GM19023 (cell line): Measurements from ENCODE around the gene MAP3K7CL.

Experiments
- ATAC-seq: cut with Tn5 transposase; IDR thresholded peaks from one replicate; pipeline ENCODE4 v1.9.1; 2021; ENCODE audit warnings: mild to moderate bottlenecking, moderate library complexity; ENCODE audit not compliant: unreplicated experiment

The MAP3K7CL gene

DNA sequence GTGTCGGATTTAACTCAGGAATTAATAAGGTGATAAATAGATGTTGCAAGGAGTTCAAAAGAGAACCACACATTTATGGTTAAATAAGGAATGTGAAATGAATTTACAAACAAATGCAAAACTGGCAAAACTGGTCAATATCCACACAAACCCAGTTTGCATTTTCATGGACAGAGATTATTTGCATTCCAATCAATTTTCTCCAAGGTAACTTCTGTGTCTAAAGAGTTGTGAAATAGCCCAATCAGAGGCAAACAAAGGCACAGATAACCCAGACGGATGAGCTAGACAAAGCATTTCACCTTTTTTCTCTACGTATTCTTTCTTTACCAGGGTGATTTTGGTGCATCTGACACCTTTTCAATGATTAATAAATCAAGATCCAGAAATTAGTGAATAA lies 63.9 kb downstream of the MAP3K7CL start:
- no peak for ATAC-seq

DNA sequence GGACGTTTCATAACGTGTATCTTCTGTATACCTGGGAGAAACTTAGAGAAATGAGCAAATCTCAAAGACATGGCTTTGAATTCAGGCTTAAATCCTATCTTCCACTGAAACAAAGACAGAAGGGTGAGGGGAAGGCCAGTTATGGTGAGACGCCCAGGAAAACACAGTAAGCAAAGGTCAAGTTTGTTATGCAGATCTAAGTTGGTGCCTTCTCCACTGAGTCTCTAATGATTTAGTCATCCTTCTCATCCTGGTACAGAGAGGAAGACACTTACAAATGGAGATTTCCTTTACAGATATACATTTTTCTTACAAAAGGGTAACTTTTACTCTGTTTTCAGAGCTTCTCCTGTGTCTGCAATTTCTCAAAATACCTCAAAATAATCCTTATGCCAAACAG lies 64.4 kb downstream of the MAP3K7CL start:
- no peak for ATAC-seq

DNA sequence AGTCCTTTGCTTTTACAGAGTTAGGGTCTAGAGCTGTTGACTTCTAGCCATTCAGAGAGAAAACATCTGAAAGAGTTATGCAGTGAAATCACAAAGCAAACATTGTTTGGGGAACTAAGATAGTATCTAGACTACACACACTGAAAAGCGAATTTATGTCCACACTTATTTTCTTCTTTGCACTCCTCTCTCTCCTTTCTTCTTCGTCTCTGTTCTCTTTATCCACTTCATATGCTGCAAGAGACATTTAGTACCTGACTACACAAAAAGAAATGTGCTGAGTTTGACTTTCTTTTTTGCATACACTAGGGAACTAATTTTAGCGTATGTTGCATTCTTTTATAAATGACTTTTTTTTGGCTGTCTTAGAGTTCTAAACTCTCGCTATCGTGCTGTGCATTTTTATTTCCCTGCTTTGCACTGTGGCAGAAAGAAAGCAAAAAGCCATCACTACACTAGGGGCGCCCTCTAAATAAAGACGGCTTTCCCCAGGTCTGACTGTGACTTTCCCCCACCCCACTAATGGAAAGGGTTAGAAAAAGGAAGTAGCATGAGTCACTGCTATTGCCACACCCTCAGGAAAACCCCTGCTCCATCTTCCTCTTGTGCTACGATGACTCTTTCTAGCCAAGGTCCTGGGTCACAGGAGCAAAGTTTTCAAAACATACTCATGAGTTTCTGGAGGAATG lies 65.7 kb downstream of the MAP3K7CL start:
- peak; percentile 93 for ATAC-seq

DNA sequence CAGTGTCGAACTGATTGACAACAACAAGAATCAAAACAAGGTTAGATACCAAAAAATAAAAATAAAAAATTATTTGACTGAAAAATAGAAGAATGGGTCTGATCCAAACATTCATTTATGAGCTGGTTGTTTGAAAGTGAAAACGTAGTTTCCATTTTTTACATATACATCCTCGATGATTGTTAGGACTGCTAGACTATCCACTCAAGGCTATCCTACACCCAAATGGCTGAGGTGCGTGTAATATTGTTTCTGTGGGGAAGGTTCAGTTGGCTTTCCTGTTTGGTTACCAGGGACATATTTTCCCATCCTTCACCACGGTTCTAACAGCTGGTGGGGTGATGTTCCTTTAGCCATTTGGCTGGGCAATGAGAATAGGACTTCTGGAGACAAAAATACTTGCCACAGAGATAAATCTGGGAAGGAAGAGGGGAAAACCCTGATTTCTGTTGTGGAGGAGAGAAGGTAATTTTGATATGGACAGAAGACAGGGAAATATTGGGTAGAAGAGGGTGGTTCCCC lies 66.3 kb downstream of the MAP3K7CL start:
- peak; percentile 8 for ATAC-seq

DNA sequence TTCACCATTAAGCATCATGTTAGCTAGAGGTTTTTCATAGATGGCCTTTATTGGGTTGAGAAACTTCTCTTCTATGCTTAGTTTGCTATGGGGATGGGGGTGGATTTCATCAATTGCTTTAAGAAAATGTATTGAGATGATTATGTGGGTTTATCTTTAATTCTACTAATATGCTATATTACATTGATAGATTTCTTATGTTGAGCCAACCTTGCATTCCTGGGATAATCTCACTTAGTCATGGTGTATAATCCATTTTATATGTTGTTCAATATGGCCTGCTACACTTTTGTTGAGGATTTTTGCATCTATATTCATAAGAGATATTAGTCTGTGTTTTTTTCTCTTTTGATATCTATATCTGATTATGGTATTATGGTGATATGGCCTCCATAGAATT lies 70.7 kb downstream of the MAP3K7CL start:
- ATAC-seq: no peak

DNA sequence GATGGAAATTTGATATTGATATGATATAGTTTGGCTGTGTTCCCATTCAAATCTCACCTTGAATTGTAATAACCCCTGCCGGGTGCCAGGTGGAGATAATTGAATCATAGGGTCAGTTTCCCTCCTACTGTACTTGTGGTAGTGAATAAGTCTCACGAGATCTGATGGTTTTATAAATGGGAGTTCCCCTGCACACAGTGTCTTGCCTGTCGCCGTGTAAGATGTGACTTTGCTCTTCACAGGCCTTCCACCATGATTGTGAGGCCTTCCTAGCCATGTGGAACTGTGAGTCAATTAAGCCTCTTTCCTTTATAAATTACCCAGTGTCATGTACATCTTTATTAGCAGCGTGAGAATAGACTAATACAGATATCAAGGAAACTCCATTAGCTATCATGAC lies 74.6 kb downstream of the MAP3K7CL start:
- no peak for ATAC-seq

DNA sequence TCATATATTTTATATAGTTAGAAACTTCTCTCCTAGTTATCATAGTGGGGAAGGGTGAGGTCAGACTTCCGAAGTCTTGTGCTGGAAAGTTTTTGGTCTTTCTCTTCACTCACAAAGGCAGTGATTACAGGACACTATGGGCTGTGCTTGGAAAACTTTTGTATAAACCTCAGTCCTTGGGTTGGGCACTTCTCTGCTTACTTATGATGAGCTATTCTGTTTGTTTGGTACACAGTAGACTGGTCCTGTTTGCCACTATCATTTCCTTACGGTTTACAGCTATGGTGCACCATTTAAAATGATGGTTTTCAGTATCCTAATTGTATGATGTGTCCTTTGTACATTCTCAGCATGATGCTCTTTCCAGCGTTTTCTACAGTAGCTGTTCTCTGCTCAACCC lies 75.5 kb downstream of the MAP3K7CL start:
- ATAC-seq: no peak

DNA sequence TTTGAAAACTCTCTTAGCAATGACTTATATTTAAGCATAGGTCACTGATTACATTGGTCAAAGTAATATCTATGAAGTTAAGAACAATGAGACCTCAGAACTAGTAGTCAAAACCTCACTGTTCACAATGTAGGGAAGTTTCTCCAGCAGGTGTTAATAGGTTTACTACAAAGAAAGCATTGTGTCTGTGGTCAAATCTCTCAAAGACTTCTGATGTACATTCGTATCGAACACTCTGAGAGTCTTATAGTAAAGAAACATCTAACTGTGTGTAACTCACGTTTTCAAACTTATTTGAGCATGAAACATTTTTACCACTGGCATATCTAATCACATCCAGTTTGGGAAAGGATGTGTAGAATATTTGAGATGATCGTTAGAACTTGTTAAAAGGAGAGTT lies 76.0 kb downstream of the MAP3K7CL start:
- no peak for ATAC-seq

DNA sequence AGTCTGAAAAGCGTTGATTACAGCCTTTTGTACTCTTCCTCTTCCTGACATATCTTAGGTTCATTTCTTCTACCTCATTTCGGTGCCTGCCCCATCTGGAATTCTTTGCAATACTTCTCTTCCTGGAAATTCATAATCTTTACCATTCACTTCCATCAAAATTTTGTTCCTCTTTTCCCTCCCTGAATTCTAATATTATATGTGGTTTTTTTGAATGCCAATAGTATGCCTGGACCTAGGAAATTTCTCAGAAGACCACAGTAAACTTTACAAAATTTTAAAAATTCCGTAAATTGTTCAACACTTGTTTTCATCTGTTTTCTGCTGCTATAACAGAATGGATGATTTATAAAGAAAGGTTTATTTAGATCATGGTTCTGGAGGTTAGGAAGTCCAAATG lies 76.8 kb downstream of the MAP3K7CL start:
- ATAC-seq: no peak

DNA sequence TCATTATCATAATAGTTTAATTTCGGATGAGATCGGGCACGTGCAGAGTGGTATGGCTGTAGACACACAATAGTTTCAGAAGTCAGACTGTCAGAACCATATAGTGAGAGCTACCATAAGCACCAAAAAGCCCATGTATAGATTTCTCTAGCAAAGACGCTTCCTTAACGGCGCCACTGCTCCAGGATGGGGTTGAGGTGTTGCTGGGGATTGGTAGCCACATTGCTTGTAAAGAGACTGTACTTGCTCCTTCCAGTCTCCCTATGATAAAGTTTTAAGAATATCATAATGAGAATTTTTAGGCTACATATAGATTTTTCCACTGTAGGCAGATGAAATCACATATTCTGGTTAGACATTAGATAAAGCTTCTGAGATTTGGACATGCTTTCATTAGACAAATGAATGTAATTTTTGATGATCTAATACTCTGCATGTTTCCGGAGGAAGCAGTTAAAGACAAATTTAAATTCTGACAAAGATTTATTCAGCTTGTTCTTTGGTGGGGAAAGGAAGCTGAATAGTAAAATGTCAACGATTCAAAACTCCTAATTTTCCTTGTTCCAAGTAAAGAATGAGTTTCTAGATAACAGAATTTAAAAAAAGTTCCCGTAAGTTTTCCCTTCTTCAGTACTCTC lies 77.7 kb downstream of the MAP3K7CL start:
- no peak for ATAC-seq

DNA sequence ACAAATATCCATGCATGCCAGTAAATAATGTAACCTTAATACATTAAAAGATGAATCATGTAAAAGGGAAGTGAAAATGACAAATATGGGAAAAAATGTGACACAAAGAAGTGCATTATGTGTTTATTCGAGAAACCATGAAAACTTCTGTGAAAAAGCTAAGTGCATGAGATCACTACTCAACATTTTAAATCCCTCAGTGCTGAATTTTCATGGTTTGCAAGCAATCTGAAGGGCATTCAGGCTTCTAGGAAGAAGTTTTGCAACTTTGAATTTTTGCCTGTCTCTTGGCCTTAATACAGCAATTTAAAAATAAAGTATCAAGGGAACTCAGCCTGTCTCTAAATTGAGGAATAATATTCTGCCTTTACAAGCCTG lies 78.2 kb downstream of the MAP3K7CL start:
- no peak for ATAC-seq

DNA sequence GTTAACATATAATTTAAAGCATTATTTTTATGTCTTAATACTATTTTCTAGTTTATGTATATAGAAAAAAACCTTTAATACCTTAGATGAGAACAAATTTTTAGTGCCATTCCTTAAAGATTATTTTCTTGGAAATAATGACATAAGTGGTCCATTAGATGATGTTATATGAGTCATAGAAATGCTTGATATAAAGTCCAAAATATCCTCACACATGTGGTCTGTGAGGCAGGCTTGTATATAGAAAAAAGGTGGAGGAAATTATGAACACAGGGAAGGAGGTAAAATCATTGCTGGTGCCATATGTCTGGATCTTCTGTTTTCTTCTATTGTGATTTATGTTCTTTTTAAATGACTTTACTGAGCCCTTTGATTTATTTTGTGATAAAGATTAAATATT lies 79.3 kb downstream of the MAP3K7CL start:
- no peak for ATAC-seq

DNA sequence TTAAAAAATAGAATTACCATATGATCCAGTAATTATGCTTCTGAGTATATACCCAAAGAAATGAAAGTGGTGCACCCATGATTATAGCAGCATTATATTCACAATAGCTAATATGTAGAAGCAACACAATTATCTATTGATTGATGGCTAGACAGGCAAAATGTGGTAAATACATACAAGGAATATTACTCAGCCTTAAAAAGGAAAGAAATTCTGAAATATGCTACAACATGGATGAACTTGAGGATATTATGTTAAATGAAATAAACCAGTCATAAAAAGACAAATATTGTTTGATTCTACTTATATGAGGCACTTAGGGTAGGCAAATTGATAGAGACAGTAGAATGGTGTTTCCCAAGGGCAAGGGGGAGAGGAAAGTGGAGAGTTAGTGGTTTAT lies 80.8 kb downstream of the MAP3K7CL start:
- ATAC-seq: no peak

DNA sequence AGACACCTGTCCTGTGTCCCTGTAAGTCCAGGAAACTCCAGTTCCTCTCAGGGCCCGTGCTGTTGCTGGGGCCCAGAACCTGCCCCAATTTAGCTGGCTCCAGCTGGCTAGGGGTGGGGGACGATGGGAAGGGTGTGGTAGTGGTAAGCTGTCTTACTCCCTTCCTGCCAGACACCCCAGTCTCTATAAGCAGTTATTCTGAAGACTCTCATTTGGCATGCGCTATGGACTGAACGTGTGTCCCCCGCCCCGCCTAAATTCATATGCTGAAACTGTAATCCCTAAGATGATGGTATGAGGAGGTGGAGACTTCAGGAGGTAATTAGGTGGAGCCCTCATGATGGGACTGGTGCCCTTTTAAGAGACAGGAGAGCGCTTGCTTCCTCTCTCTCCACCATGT lies 82.0 kb downstream of the MAP3K7CL start:
- ATAC-seq: no peak

DNA sequence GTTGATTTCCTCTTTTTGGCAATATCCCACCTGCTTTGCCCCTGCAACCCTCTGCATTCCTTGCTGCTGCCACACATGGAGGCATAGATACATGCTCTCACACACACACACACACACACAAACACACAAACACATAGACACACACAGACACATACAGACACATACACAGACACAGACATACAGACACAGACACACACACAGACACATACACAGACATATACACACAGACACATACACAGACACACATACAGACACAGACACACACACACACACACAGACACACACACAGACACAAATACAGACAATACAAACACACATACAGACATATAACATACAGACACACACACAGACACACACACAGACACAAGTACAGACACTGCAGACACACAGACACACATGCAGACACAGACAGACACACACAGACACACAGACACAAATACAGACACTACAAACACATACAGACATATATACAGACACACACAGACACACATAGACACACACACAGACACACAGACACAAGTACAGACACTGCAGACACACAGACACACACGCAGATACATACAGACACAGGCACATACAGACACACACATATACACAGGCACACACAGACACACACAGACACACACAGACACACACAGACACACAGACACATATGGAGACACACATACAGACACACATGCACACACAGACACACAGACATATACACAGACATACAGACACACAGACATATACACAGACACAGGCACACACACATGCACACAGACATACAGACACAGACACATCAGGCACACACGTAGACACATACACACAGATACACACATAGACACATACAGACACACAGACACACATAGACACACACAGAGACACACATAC lies 83.3 kb downstream of the MAP3K7CL start:
- ATAC-seq: no peak

DNA sequence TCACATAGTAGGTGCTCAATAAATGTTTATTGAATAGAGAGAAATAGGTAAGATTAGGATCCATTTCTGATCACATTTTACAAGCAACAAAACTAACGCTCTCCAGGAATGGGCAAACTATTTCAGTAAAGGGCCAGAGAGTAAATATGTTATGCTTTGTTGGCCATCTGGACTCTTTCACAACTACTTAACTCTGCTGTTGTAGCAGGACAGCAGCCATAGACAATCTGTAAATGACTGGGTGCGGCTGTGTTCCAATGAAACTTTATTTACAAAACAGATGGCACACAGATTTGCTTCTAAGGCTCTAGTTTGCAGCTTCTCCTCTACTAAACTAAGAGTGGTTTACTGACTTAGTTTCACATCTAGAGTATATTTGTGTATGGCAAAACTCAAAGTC lies 85.3 kb downstream of the MAP3K7CL start:
- ATAC-seq: no peak

DNA sequence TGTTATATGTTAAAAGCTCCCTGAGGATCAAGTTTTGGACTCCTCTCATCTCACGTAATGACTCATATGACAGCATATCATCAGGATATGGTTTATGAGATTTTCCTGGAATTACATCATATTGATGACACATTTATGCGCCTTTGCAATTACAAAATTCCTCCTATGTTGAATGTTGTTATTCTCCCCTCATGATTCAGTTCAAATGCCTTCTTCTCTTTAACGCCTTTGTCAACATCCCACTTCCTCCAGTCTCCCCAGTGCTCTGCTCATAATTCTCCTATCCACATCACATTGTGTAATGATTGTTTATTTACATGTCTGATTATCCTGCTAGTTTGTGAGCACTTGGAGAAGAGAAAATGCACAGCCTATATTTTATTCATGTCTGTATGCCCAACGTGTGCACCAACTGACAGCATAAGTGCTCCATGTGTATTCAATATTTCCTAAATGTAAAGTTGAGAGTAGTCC lies 87.4 kb downstream of the MAP3K7CL start:
- no peak for ATAC-seq

DNA sequence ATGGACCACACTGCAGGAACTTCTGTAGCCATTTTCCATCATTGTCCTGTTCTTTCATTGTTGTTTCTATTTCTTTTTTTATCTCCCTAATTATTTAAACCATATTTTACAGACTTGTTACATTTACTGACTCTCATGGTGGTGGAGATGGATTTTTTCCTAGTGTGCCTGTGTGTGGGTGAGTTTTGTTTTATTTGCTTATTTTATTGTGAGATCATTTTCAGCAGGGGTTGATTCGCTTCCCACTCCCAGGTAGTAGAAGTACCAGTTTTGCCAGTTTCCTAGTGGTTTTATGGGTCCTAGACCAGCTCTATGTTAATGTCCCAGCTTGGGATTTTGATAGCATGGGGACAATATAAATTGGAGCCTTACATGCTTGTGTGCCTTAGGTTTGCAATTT lies 88.3 kb downstream of the MAP3K7CL start:
- no peak for ATAC-seq

DNA sequence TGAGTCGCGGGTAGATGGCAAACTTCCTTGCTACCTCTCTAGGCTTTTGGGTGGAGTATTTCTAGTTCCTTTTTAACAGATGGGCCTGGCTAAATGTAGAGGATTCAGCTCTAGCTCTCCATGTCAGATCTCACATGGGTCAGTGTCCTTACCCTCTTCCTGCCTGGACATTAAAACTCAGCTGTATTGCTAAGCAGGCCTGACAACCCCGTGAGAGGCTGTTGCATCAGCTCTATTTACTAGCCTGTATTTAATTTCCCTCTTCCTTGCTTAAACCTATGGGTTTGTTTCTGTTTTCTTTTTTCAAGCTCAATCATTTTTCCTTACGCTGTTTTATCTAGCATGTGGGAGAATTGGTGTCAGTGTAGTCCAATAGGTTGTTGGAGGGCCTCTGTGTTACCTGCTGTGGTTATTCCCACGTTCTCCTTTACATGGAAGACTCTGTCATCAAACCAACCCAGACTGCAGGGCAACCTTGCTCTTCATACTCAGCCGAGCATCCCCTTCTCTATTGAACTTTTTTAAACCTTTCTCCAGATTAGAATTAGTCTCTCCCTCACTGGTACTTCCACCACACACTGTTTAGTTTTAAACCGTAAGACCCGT lies 88.8 kb downstream of the MAP3K7CL start:
- no peak for ATAC-seq

DNA sequence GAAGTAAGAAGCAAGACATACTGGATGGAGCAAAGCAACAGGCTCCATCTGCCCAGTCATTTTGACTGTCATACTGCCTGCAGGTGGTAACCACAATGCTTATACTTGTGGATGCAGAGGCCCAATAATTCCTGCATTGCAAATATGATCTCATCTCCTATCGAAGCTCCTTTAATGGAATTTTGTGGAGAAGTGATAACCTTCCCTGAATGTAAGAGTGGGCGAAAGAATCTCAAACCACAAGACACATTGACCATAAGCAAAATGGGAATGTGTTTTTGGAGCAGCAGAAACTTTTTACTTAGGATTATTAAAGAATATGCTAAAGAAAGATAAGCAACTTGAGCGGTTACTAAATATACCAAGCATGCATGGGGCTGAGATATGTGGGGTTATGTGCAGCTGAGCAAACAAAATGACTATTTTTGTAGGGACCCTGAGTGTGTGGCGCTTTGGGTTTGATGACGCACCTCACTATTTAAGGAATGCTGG lies 90.9 kb downstream of the MAP3K7CL start:
- ATAC-seq: no peak

DNA sequence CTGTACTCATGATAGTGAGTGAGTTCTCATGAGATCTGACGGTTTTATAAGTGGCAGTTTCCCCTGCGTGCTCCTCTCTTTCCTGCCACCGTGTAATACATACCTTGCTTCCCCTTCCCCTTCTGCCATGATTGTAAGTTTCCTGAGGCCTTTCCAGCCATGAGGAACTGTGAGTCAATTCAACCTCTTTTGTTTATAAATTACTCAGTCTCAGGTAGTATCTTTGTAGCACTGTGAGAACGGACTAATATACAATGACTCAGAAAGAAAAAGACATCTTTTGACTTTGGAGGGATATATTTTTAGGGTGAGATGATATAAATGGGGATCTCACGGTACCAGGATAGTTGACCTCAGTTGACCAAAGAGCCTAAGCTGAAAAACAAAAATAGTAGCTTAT lies 93.6 kb downstream of the MAP3K7CL start:
- ATAC-seq: no peak
